Stimulated activated CD4-positive, alpha-beta T cell treated with anti-CD3 and anti-CD28 coated beads, TNF-alpha, amount 100 ng/mL, for 48 hours (primary cell): ENCODE results near the gene WWTR1.

Experiments used
- DNase-seq, 3 donors: peaks; one replicate each; pipeline ENCODE4 v3.0.0-alpha.2; 2020; ENCODE audit warnings: low read depth in 3 of 3

Gene WWTR1

GRCh38 chr3:149655826-149656574 is 1.8 kb downstream of the WWTR1 start:
- no peak for DNase-seq

GRCh38 chr3:149654188-149654601 is 3.6 kb downstream of the WWTR1 start:
- DNase-seq, result no peak

GRCh38 chr3:149653564-149653963 is 4.3 kb downstream of the WWTR1 start:
- DNase-seq, result no peak

- DNase-seq, result no peak
Observed at GRCh38 chr3:149653136-149653535, 4.7 kb downstream of the WWTR1 start.

GRCh38 chr3:149650828-149651227 is 7.0 kb downstream of the WWTR1 start:
- no peak for DNase-seq

- no peak for DNase-seq
Observed at GRCh38 chr3:149648525-149648924, 9.3 kb downstream of the WWTR1 start.

- no peak for DNase-seq
Observed at GRCh38 chr3:149647812-149648211, 10.0 kb downstream of the WWTR1 start.

GRCh38 chr3:149647285-149647684 is 10.5 kb downstream of the WWTR1 start:
- no peak for DNase-seq

GRCh38 chr3:149646181-149646766 is 11.6 kb downstream of the WWTR1 start:
- DNase-seq, result no peak

- no peak for DNase-seq
Observed at GRCh38 chr3:149643963-149644362, 13.9 kb downstream of the WWTR1 start.

GRCh38 chr3:149643482-149643798 is 14.4 kb downstream of the WWTR1 start:
- no peak for DNase-seq

- no peak for DNase-seq
Observed at GRCh38 chr3:149640976-149641728, 16.7 kb downstream of the WWTR1 start.

GRCh38 chr3:149639093-149639486 is 18.7 kb downstream of the WWTR1 start:
- no peak for DNase-seq

GRCh38 chr3:149638228-149639092 is 19.4 kb downstream of the WWTR1 start:
- no peak for DNase-seq

- no peak for DNase-seq
Observed at GRCh38 chr3:149635396-149635795, 22.4 kb downstream of the WWTR1 start.

- DNase-seq, result no peak
Observed at GRCh38 chr3:149634573-149634972, 23.3 kb downstream of the WWTR1 start.

- no peak for DNase-seq
Observed at GRCh38 chr3:149634072-149634471, 23.8 kb downstream of the WWTR1 start.

GRCh38 chr3:149632225-149632624 is 25.6 kb downstream of the WWTR1 start:
- no peak for DNase-seq

GRCh38 chr3:149630806-149631205 is 27.0 kb downstream of the WWTR1 start:
- DNase-seq, result no peak

GRCh38 chr3:149628957-149629670 is 28.7 kb downstream of the WWTR1 start:
- DNase-seq, result no peak

GRCh38 chr3:149626671-149627070 is 31.2 kb downstream of the WWTR1 start:
- no peak for DNase-seq
